ENCODE data around the gene DDX1. TPM values are rescaled to one million over a fixed set of nuclear protein-coding genes. Genes with fewer than 3 reads are reported as not detected.

Gene DDX1
- total and polyA plus RNA-seq, 2 donors from 2014 or later: 84.0 to 90.0 TPM

DNA sequence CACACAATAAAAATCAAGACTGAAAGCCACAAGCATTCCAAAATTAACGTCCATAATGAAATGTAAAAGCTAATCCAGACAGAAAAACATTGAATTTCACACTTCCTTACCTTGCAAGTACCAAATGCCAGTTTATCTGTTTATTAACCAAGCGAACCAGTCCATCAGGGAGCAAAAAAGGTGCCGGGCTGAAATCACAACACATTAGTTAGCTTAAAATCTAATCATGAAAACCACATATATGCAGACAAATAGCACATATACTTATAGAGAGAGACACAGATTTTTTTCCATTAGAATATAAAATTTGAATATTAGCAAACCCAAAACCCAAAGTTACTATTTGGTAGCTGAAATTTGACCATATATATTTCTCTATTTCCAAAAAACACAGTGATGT is 37.7 kb upstream of the DDX1 start:
- FAIRE-seq: no peak
- Histone ChIP-seq H3K27ac (ENCODE audit: low read depth in 2 of 2, low read length in 2 of 2) (no peak overlapping the region), H3K27me3 (ENCODE audit: control insufficient read depth, insufficient read depth, low read length) (no peaks in the 10 kb centered on the region), H3K9me3 (ENCODE audit: control insufficient read depth in 2 of 3, insufficient read depth in 1 of 3, low read length in 3 of 3) (no peaks in the 10 kb centered on the region), H3K9ac (ENCODE audit: low read length in 3 of 3) (no peak overlapping the region), H3K4me1 (ENCODE audit: control insufficient read depth in 2 of 3, insufficient read depth in 2 of 3, low read depth in 1 of 3, low read length in 3 of 3) (peaks cover 0 to under 1% (median 0%) of the 10 kb centered on the region in 3 donors), H3K4me3 (ENCODE audit: low read length in 3 of 3) (no peak overlapping the region), H3K36me3 (ENCODE audit: control insufficient read depth in 2 of 3, insufficient read depth in 3 of 3, low read length in 3 of 3) (peaks cover 3 to 7% (median 3%) of the 10 kb centered on the region in 3 donors)
- no peak for DNase-seq
- TF ChIP-seq, protein P1, sequence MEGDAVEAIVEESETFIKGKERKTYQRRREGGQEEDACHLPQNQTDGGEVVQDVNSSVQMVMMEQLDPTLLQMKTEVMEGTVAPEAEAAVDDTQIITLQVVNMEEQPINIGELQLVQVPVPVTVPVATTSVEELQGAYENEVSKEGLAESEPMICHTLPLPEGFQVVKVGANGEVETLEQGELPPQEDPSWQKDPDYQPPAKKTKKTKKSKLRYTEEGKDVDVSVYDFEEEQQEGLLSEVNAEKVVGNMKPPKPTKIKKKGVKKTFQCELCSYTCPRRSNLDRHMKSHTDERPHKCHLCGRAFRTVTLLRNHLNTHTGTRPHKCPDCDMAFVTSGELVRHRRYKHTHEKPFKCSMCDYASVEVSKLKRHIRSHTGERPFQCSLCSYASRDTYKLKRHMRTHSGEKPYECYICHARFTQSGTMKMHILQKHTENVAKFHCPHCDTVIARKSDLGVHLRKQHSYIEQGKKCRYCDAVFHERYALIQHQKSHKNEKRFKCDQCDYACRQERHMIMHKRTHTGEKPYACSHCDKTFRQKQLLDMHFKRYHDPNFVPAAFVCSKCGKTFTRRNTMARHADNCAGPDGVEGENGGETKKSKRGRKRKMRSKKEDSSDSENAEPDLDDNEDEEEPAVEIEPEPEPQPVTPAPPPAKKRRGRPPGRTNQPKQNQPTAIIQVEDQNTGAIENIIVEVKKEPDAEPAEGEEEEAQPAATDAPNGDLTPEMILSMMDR (IDR thresholded peaks at IDR 0.05; ENCODE audit: borderline replicate concordance, extremely low read depth, insufficient read depth): no peak
- intact Hi-C loops (cut with DNase I): no loop called here

DNA sequence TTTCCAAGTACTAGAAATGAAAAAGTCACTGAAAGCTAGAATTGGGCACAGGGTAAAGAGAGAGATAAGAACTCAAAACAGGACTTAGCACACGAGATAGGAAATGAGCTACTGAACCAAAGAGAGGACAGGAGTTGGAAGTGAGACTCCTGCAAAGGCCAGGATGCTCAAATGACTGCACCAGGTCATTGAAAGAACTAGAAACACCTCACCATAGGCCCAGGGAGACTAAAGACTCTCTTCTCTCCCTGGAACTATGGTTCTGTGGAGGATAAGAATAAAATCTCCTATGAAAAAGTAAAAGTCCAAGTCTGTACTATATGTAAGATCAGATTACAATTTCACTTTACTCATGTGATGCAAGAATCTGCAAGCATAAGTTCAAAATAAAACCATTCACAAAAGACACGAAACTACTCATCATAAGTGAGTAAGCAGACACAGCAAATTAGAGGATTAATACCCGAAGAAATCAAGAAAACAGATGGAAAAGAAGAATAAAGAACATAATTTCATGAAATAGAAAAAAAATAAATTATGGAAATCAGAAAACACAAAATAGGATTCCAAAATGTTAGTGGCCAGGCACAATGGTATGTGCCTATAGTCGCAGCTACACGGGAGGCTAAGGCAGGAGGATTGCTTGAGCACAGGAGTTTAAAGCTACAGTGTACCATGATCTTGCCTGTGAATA is 37.0 kb upstream of the DDX1 start:
- Histone ChIP-seq H3K36me3 (ENCODE audit: control insufficient read depth in 2 of 3, insufficient read depth in 3 of 3, low read length in 3 of 3) (peaks cover 0 to 4% (median 3%) of the 10 kb centered on the region in 3 donors), H3K9me3 (ENCODE audit: control insufficient read depth in 2 of 3, insufficient read depth in 1 of 3, low read length in 3 of 3) (no peaks in the 10 kb centered on the region), H3K4me3 (ENCODE audit: low read length in 3 of 3) (no peak overlapping the region), H3K27ac (ENCODE audit: low read depth in 2 of 2, low read length in 2 of 2) (no peak overlapping the region), H3K4me1 (ENCODE audit: control insufficient read depth in 2 of 3, insufficient read depth in 2 of 3, low read depth in 1 of 3, low read length in 3 of 3) (peaks cover 0 to 8% (median 4%) of the 10 kb centered on the region in 3 donors), H3K27me3 (ENCODE audit: control insufficient read depth, insufficient read depth, low read length) (no peaks in the 10 kb centered on the region), H3K9ac (ENCODE audit: low read length in 3 of 3) (no peak overlapping the region)
- intact Hi-C loops (cut with DNase I): no loop called here
- no peak for DNase-seq
- TF ChIP-seq, protein P1 (IDR thresholded peaks at IDR 0.05; ENCODE audit: borderline replicate concordance, extremely low read depth, insufficient read depth): no peak
- FAIRE-seq: no peak

DNA sequence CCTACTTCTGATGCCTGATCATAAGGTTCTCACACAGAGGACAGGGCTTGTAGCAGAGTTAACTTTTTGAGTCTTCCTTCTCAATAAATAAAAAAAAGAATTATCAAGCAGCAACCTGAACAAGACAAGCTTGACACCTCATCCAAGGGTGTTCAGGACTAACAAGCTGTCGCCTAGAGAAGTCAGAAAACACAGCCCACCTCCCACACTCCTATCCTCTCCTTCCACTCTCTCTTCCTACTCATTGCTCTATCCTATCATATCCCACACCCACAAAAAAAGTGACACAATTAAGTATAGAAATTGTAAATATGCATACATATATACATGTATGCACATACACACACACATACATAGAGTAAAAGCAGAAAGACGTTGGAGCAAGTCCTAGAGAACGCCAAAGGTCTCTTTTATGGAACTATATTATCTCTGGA is 35.9 kb upstream of the DDX1 start:
- FAIRE-seq (no peak), DNase-seq (no peak)
- H3K36me3 ChIP-seq (ENCODE audit: control insufficient read depth in 2 of 3, insufficient read depth in 3 of 3, low read length in 3 of 3): peaks cover 0 to 4% (median 3%) of the 10 kb centered on the region in 3 donors
- H3K27ac ChIP-seq (ENCODE audit: low read depth in 2 of 2, low read length in 2 of 2): no peak overlapping the region
- peaks cover 0 to 8% (median 4%) of the 10 kb centered on the region in 3 donors for H3K4me1 ChIP-seq (ENCODE audit: control insufficient read depth in 2 of 3, insufficient read depth in 2 of 3, low read depth in 1 of 3, low read length in 3 of 3)
- H3K9ac ChIP-seq (ENCODE audit: low read length in 3 of 3): no peak overlapping the region
- H3K27me3 ChIP-seq (ENCODE audit: control insufficient read depth, insufficient read depth, low read length): no peaks in the 10 kb centered on the region
- no peaks in the 10 kb centered on the region for H3K9me3 ChIP-seq (ENCODE audit: control insufficient read depth in 2 of 3, insufficient read depth in 1 of 3, low read length in 3 of 3)
- intact Hi-C loops (cut with DNase I): no loop called here
- TF ChIP-seq, protein P1 (IDR thresholded peaks at IDR 0.05; ENCODE audit: borderline replicate concordance, extremely low read depth, insufficient read depth): no peak
- H3K4me3 ChIP-seq (ENCODE audit: low read length in 3 of 3): no peak overlapping the region

Measured in kidney (tissue), 14 donors.